Forelimb muscle (tissue), 1 donor: ENCODE measurements around the gene COTL1. TPM values are rescaled to one million over a fixed set of nuclear protein-coding genes. Genes with fewer than 3 reads are reported as not detected.

Experiments used
- DNase-seq: peaks from one replicate; pipeline ENCODE4 v3.0.0-alpha.2; 2013; ENCODE audit warnings: low read depth
- polyA plus RNA-seq: library from polyadenylated mRNA; unstranded; fragments of 120-200 nt; gene quantifications from one replicate; pipeline ENCODE4 v1.2.1, GENCODE V29; 2013; ENCODE audit not compliant: insufficient read length

Gene COTL1
- polyA plus RNA-seq, 1 donor: 21.5 TPM

DNA sequence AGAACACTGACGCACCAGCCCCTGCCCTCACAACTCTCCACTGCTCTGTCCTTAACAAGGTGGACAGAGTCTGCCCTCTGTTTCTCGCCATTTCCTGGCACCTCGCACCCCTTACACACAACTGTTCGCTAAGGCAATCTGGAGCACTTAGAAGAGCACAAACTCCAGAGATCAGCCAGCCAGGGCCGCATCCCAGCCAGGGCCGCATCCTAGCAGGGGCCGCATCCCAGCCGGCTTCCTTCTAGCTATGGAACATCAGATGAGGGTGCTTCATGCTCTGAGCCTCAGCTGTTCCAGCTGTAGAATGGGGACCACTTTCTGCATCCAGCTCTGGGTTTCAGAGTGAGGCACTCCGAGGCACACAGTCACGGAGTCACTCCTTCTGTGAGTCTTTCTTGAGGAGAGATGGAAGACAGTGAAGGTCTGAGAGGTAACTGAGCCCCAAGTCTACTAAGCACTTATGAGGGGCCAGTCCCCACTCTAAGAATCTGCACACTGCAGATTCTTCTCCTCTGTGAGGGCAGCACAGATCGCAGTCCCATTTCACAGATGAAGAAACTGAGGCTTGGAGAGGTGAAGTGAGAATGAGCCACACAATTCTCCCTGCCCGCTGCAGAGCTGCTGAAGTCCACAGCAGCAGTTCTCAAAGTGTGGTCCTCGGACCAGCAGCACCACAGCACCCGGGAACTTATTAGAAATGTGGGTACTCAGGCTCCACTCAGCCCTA lies 20.9 kb downstream of the COTL1 start:
- no peak for DNase-seq

DNA sequence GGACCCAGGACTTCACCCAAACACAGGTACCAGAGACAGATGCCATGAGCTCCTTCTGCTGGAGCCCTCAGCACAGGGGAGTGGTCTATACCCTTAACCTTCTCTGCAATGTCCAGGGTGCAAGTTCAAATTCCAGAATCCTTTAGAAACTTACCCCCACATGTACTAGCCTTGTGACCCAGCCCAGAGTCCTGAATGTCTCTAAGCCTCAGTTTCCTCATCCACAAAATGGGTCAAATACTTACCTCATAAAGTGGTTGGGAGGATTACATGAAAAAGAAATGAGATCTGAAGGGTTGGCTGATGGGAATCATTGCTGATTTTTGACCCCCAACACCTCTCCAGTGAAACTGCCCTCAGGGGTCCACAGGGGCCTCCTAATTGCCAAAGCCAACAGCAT lies 21.7 kb downstream of the COTL1 start:
- DNase-seq: no peak

DNA sequence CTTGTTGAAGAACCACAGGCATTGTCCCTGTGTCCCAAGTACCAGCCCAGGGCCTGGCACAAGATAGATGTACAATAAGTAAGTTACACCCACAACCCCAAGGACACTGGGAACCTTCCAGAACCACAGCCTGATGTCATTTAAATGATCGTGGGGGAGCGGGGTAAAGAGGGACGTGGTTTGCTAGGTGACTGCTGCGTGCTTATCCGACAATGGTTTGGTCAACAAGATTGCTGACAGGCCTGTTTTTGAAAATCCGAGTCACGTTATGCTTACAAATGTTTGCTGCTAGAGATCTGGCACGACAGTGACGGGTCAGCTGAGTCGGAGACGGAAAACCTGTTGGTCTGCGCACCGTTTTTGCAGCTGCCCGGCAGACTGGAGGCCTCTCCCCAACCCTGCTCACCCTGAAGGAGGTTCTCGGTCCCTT lies 22.8 kb downstream of the COTL1 start:
- no peak for DNase-seq

DNA sequence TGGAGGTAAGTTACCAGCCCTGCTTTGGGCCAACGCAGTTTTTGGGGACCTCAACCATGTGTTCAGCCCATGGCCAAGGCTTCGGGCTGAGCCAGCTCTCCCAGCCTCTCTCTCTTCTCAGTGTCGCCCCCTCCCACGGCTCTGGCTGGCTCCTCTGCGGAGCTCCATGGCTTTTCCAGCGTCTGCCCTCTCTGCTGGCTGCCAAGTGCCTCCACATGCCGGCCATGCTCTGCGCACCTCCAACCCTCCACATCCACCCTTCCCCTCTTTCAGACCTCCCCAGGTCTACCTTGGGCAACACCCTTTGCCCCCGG lies 23.2 kb downstream of the COTL1 start:
- DNase-seq: no peak

DNA sequence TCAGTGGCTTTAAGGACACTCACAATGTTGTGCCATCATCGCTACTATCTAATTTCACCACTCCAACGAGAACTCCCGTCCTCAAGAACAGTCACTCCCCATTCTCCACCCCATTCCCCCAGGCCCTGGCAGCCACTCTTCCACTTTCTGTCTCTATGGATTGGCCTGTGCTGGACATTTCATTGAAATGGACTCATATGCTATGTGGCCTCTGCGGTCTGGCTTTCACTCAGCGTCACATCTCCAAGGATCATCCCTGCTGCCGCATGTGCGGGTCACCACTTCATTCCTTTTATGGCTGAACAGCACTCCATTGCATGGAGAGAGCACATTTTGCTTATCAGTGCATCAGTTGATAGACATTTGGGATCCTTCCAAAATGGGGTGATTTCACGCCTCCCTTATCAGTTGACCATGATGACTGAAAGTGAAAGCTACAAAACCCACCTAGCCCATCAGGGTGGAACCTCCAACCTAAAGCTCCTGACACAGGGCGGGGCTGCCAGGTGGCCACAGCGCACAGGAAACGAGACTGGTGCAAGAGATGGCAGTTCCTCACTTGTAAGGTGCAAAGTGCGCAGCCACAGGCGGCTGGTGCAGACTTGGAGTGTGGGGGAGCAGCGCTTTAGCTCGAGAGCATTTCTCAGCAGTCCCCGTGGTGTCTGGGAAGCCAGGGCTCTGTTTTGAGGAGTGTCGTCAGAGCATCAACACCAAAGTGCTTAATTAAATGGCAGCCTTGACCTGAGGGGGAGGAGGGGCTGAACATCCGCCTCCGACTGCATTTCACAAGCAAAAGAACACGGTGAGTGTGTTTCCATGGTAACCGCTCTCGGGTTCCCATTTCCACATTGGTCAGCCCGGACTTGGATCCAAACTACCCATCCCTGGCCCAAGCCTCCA lies 23.8 kb downstream of the COTL1 start:
- DNase-seq: no peak

DNA sequence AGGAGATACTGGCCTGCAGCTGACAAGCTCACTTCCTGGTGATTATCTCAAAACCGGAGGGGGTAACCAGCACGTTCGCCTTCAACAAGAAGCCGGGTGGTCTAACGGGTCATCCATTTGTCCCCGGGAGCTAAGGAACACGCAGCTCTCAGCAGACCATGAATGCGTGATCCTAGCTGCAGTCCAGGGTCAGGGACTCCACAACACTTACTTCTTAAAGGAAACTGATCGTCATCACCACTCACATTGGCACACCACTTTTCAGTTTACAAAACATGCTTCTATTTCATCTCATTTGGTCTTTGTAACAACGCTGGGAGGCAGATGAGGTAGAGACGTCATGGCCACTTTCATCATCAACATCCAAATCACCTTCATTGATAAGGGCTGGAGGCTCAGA lies 25.2 kb downstream of the COTL1 start:
- DNase-seq: no peak

DNA sequence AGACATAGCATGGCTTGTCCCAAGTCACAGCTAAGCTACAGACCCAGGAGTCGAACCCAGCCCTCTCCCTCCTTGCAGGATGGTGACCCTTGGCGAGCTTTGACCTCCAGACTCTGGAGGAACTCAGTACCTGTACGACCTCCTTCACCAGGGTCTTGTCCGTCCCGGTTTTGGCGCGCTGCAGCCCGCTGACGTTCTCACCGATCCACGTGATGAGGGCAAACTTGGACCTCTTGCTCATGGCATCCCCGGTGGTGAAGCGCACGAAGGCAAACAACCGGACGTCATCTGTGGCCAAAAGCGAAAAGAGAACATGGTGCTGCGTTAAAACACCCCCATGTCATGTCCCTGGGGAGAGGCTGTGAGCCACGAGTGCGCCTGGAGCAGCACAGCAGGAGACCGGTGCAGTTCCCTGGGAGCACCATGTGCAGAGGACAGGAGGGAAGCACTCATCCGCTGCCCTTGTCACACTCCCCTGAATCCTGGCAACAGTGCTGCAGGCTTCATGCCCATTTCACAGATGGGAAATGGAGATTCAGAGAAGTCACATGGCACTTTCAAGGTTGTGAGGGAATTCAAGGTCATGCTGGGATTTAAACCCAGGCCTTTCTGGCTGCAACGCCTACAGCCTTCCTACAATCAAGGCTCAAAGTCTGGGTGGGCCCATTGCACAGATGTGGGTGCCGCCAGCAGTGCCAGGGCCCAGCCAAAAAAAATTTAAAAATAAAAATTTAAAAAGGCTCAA lies 27.7 kb downstream of the COTL1 start:
- no peak for DNase-seq

DNA sequence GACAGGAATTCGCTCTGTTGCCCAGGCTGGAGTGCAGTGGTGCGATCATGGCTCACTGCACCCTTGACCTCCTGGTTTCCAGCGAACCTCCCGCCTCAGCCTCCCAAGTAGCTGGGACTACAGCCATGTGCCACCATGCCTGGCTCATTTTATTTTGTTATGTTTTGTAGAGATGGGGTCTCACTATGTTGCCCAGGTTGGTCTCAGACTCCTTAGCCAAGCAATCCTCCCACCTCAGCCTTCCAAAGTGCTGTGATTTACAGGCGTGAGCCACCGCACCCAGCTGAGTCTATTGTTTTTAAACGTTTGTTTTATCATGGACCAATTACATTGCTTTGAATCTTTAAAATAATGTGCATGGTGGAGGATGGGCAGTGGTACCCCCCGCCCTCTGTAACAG lies 28.9 kb downstream of the COTL1 start:
- no peak for DNase-seq

DNA sequence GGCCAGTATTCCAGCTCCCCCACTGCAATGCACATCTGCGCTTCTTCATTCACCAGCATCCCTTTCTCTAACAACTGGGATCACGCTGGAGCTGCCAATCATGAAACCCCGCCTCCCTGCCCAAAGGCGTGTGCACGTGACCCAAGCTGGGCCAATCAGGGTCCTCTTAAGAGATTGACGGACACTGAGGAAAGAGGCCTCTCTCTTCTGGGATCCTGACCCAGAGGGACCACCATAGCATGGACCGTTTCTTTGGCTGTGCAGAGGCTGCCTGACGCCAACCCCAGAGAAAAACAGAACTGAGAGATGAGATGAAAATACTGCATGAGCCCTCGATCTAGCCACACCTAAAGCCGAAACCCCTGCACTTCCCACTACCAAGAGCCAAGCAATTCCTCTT lies 32.0 kb downstream of the COTL1 start:
- DNase-seq: no peak

DNA sequence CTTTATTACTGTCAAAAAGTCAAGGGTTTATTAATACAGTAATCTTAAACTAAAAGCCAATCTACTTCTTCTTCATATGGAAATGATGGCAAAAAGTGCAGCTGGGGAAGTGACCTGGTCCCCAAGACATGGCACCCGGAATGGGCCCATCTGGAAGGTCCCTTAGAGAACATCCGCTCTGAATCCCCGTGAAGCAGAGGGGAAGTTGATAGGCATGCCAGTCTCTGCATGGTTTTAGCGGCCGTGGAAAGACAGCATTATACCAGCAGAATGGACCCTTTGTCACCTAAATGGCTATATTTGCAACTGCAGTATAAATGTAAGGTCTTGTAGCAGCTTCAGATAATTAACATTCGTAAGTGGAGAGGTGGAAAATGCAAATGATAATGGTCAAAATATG lies 32.4 kb downstream of the COTL1 start:
- DNase-seq: no peak

DNA sequence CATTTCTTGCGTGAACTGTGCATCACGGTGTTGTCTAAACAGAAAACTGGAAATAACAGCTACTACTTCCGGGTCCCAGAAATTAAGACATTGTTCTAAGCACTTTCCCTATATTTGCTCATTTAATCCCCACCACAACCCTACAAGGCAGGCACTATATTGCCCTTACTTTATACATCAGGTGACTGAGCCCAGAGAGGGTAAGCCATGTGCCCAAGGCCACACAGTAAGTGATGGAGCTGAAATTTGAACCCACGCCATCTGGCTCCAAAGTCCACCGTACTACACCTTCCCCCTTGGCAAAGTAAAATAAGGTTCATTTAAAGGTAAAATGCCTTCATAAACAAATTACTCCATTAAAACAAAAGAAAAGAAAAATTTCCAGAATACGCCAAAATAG lies 33.2 kb downstream of the COTL1 start:
- DNase-seq: no peak

DNA sequence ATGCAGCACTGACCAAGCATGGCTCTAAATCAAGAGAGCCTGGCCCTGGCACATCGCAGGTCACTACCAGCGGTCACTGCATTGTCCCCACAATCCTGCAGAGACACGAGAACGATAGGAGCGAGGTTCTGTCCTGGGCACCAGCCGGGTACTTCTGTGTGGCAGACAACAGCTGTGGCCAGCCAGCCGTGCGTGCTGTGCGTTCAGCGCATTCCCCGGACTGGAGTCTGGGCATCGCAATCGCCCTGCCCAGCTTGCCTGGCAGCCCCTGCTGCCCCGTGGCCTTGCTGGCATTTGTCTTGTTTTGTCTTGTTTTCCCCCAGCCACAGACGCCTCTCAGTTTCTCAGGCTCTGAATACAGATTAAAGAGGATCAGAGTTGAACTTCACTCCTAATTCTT lies 33.9 kb downstream of the COTL1 start:
- no peak for DNase-seq

DNA sequence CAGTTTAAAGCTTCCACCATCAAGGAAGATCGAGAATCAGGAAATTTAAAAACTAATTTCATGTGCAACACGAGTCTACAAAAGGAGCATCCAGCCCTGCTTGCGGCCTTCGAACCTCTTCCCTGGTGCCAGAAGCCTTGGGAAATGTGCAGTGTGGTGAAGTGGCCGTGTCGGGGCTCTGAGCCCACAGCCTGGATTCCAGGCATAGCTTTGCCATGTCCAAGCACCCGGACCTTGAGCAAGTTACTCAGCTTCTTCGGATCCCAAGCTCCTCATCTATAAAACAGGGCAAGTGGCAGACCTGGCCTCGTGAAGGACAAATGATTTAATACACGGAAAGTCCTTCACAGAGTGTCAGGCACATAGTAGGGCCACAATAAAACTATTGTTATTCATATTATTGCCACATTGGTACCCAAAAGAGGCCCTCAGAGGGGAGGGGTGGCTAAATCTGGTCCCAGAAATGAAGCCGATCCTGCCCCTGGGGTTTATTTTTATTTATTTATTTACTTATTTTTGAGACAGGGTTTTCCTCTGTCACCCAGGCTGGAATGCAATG lies 34.8 kb downstream of the COTL1 start:
- no peak for DNase-seq

DNA sequence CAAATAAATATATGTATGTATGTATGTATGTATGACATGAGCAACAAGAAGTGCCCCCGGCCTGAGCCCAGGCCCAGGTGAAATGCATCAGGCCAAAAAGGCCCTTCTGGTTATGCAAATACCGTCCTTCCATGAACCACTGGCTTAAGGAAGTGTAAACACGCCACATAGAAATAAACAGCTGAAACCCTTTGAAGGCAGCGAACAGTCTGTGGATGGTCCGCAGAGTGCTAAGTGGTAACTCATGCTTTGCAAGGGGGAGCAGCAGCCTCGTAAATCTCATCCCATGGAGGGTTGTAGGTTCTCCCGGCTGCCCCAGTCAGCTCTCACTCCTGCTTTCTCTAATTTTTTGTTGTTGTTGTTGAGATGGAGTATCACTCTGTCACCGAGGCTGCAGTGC lies 36.7 kb downstream of the COTL1 start:
- DNase-seq: no peak

DNA sequence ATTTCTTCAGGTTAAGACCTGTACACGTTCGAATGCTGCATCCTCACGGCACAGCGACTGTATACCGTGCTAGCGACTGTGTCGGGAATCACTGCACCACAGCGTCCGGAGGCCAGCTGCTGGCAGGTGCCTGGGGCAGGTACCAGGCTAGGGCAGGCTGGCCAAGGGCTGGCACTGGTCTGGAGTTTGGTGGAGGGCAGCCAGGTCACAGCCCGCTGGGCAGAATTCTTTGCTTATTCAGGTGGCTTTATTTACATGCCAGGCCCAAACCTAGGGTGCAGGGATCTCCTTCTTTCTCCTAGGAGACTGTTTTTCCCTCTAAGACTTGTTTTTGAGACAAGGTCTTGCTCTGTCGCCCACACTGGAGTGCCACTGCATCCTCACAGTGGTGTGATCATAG lies 37.9 kb downstream of the COTL1 start:
- no peak for DNase-seq

DNA sequence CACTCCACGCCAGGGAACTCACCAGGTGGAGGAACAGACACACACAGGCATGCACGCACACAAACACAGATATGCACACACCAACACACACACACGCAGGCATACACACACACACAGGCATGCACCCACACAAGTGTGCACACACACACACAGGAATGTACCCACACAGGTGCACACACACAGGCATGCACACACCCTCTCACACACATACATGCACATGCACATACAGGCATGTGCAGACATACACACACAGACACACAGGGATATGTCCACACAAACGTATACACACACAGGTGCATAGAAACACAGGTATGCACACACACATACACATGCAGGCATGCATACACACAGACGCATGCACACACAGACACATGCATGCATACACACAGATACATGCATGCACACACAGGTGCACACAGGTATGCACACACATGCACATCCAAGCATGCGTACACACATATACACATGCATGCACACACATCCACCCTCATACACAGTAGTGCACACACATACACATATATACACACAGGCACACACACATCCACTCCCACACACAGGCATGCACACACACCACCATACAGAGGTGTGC lies 39.2 kb downstream of the COTL1 start:
- DNase-seq: no peak

DNA sequence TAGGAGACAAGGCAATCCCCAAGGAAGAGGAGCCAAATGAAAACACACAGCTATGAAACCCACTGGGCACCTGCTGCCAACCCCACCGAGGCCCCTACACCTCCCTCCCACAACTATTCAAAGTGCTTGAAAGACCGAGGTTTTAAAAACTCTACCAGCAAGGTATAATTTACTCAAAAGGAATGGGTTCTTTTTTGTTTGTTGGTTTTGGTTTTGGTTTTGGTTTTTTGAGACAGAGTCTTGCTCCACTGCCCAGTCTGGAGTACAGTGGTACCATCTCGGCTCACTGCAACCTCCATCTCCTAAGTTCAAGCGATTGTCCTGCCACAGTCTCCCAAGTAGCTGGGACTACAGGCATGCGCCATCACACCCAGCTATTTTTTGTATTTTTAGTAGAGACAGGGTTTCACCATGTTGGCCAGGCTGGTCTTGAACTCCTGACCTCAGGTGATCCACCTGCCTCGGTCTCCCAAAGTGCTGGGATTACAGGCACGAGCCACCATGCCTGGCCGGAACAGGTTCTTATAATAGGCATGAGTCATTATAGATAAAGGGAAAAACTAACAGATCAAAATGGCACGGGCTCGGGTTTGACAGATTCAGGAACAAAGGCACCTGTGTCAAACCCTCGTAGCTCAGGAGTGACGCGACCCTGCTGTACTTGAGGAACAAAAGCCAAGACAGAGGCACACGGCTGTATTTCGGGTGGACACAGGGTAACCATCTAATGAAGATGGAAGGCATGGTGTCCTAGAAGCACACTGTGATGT lies 40.7 kb downstream of the COTL1 start:
- no peak for DNase-seq

DNA sequence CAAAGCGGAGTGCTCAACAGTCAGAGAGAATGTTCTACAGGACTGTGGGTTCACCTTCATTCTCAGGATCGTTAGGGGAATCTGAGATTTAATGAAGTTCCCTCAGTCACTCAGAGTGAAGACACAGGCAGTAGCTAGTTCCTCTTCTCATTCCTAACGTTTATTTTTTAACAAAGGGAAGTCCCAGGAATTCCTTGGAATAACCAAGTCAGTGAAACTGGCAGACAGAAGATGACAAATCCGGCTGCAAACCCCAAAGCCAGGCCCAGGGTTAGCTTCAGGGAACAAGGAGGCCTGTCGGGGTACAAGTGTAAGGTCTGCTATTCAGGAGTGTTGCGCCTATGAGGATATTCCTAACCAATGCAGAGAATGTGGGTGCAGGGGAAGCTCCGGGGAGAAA lies 42.0 kb downstream of the COTL1 start:
- DNase-seq: no peak

DNA sequence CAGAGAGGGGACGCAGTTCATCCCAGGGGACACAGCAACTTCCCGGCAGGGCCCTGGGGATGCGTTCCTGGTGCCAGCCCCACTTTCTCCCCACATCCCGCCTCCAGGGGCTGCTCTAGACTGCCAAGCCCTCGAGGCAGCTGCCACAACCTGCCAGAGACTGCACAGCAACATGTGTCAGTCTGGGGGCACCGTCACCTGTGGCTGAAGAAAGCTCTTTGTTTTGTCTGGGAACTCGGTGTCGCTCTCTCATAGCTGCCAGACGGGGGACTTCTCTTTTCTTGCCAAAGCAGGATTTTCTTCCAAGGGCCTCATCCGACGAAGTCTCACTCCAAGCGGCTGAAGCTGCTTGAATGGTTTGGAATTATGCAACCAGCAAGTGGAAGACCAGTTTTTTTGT lies 43.7 kb downstream of the COTL1 start:
- no peak for DNase-seq

DNA sequence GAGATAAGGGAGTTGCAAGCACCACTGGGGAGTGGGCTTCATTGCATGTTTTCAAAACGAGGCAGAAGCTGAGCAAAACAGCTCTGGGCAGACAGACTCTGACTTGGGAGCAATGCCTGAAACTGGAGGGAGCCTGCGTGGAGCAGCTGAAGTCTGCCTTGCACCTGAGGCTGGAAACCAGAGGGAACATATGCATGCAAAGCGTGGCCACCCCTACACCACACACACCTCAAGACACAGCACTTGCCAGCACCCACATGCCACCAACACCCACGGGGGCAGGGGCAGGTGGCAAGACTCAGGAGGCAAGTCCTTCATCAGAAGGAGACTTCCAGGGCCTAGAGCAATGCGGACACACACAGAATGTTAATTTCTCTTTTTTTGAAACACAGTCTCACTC lies 45.8 kb downstream of the COTL1 start:
- DNase-seq: no peak

DNA sequence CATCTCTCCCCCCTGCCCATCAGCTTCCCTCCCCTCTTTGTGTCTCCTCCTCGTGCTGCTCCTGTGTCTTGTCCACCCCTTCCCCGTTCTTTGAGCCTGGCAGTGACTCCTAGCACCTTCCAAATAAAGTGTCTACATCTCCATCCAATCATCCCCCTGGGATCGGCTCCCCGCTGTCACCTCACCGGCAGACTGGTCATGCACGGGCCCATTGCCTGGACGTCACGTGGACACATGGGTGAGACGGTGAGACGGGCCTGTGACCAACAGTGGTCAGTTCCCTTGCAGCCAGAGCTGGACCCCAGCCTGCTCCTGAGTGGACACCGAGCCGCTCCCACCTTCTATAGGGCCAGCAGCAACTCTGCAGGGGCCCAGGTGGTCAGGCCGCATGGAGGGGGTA lies 46.4 kb downstream of the COTL1 start:
- DNase-seq: no peak
